Measurements from ENCODE around the gene STPG2.

Gene STPG2

DNA sequence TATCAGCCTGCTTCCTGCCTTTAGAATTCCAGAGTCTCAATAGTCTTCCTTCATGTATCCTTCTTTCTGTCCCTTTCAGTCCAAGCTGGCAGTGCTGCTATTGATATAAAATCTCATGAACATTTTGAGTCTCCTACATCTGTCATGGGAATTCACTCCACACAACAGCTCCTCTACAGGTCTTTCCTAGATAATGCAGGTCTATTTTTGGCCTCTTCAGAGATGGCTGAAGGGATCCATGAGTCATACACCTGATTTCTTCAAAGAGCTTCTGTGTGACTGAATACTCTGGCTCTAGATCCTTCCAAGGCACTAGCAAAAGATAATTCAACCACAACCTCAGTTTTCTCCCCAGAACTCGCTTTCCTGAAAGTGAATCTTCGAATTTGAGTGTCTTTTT lies 115.4 kb downstream of the STPG2 start:
- H3K36me3 Mint-ChIP-seq: peaks cover 3% of the 10 kb centered on the region
- no peaks in the 10 kb centered on the region for H3K27me3 Mint-ChIP-seq
- H3K9me3 Mint-ChIP-seq: peaks cover 5% of the 10 kb centered on the region
- no peak for ATAC-seq (ENCODE audit: low read depth)
- H3K4me1 Mint-ChIP-seq: peaks cover 4% of the 10 kb centered on the region
- DNase-seq (ENCODE audit: low spot score in 2 of 2): no peak
- no peak overlapping the region for H3K27ac Mint-ChIP-seq
- no peak overlapping the region for H3K4me3 Mint-ChIP-seq

GRCh38 chr4:98026362-98026761 lies 116.9 kb downstream of the STPG2 start:
- DNase-seq (ENCODE audit: low spot score in 2 of 2): no peak
- Mint-ChIP-seq H3K4me3 (no peak overlapping the region), H3K9me3 (peaks cover 4% of the 10 kb centered on the region), H3K4me1 (peaks cover 4% of the 10 kb centered on the region), H3K36me3 (peaks cover 3% of the 10 kb centered on the region), H3K27ac (no peak overlapping the region), H3K27me3 (no peaks in the 10 kb centered on the region)
- no peak for ATAC-seq (ENCODE audit: low read depth)

DNA sequence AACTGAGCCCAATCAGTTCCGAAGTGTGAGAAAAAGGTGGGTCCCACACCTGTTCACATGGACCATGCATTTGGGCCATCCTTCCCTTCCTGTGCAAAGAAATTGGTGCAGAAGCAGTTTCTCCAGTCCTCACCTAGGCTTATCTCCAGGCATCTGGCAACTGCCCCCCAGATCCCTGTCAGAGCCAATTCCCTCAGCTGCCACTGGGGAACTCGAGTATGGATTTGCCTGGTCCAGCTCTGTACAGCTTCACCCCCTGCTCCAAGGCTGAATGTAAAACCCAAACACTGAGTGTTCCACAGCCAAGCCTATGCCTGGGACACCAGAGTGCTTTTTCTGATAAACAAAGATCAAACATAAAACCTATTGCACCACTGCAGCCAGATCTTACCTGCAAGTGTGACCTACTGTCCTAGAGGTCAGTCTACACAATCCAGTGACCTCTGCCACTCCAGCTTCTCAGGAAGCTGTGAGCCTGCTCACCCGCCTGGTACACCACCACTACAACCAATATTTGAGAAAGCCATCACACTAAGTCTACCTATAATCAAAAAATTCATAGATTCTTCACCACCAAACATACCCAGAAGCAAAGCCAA lies 136.4 kb downstream of the STPG2 start:
- Mint-ChIP-seq H3K4me3 (no peak overlapping the region), H3K27ac (no peak overlapping the region), H3K4me1 (no peaks in the 10 kb centered on the region), H3K27me3 (no peaks in the 10 kb centered on the region), H3K9me3 (peaks cover 19% of the 10 kb centered on the region), H3K36me3 (peaks cover 4% of the 10 kb centered on the region)
- DNase-seq (ENCODE audit: low spot score in 2 of 2) (no peak), ATAC-seq (ENCODE audit: low read depth) (no peak)

- H3K36me3 Mint-ChIP-seq: peaks cover 4% of the 10 kb centered on the region
- no peaks in the 10 kb centered on the region for H3K4me1 Mint-ChIP-seq
- no peaks in the 10 kb centered on the region for H3K27me3 Mint-ChIP-seq
- peaks cover 13% of the 10 kb centered on the region for H3K9me3 Mint-ChIP-seq
- no peak overlapping the region for H3K27ac Mint-ChIP-seq
- DNase-seq (ENCODE audit: low spot score in 2 of 2) (no peak), ATAC-seq (ENCODE audit: low read depth) (no peak)
- H3K4me3 Mint-ChIP-seq: no peak overlapping the region
Observed at GRCh38 chr4:98006060-98006459, 137.2 kb downstream of the STPG2 start.

- no peak for DNase-seq (ENCODE audit: low spot score in 2 of 2)
- Mint-ChIP-seq H3K27ac (no peak overlapping the region), H3K27me3 (no peaks in the 10 kb centered on the region), H3K36me3 (no peaks in the 10 kb centered on the region), H3K4me3 (no peak overlapping the region), H3K9me3 (no peaks in the 10 kb centered on the region), H3K4me1 (no peaks in the 10 kb centered on the region)
- no peak for ATAC-seq (ENCODE audit: low read depth)
Observed at GRCh38 chr4:98000940-98001339, 142.3 kb downstream of the STPG2 start.

DNA sequence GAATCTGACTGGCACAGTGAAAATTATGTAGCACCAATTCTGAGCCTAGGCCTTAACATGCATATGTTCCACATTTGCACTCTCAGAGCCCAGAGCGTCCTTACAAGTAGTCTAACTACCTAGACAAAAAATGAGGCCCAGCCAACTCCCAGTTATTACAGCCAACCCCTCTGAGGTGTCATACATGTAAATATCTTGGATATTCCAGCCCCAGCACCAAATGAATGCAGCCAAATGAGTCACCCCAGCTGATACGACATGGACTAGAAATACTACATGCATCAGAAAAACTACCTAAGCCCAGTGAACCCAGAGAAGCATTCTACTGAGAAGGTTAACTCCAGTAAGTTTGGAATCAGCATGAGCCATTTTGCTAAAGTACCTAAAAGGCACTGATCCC lies 145.1 kb downstream of the STPG2 start:
- Mint-ChIP-seq H3K27ac (no peak overlapping the region), H3K9me3 (peaks cover 6% of the 10 kb centered on the region), H3K36me3 (no peaks in the 10 kb centered on the region), H3K27me3 (no peaks in the 10 kb centered on the region), H3K4me1 (no peaks in the 10 kb centered on the region), H3K4me3 (no peak overlapping the region)
- DNase-seq (ENCODE audit: low spot score in 2 of 2): no peak
- ATAC-seq (ENCODE audit: low read depth): no peak

DNA sequence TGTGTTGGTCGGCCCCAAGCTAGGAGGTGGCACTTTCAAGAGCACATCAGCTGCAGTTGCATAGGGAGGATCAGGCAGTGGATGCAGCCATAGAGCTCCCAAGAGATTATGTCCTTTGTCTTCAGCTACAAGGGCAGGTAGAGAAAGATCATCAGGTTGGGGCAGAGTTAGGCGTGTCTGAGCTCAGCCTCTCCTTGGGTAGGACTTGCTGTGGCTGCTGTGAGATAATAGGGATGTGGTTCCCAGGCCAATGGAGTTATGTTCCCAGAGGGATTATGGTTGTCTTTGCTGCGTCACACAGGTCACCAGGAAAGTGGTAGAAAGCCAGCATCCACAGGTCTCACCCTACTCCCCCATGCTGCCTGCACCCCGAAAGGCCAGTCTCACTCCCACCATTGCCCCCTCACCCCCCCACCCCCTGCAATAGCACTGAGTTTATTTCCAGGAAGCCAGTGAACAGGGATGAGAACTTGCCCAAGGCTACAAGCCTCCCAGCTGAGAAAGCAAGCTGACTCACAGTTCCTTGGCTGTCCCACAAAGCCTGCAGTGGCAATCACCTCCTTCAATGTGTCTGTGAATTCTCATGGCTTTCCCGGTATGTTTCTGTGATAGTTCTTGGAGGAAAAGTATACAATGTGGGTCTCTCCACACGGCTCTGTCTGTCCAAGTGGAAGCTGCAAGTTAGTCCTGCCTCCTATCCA lies 148.4 kb downstream of the STPG2 start:
- H3K36me3 Mint-ChIP-seq: no peaks in the 10 kb centered on the region
- H3K9me3 Mint-ChIP-seq: peaks cover 10% of the 10 kb centered on the region
- no peak for DNase-seq (ENCODE audit: low spot score in 2 of 2)

DNA sequence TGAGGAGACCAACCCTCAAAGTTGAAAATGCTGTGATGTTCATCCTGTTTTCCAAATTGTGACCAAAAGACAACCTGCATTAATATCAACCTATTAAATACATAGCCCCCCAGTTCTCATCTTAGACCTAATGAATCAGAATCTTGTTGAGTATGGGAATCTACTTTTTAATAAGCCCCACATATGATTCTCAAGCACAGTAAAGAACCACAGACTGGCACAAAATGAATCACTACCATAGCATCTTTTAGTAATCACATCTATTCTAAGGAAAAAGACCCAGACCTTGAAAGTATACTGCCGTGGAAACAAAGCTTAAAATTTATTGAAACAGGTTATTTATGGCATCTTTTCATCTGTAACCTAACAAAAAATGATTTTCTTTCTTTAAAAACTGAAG lies 152.9 kb downstream of the STPG2 start:
- Mint-ChIP-seq H3K4me1 (no peaks in the 10 kb centered on the region), H3K36me3 (no peaks in the 10 kb centered on the region), H3K27ac (no peak overlapping the region), H3K27me3 (peaks cover 1% of the 10 kb centered on the region), H3K4me3 (no peak overlapping the region), H3K9me3 (peaks cover 9% of the 10 kb centered on the region)
- ATAC-seq (ENCODE audit: low read depth) (no peak), DNase-seq (ENCODE audit: low spot score in 2 of 2) (no peak)

More for the DNA sequence above, 148.4 kb downstream of the STPG2 start:
- Mint-ChIP-seq H3K4me3 (no peak overlapping the region), H3K27me3 (no peaks in the 10 kb centered on the region), H3K27ac (no peak overlapping the region), H3K4me1 (no peaks in the 10 kb centered on the region)
- no peak for ATAC-seq (ENCODE audit: low read depth)

DNA sequence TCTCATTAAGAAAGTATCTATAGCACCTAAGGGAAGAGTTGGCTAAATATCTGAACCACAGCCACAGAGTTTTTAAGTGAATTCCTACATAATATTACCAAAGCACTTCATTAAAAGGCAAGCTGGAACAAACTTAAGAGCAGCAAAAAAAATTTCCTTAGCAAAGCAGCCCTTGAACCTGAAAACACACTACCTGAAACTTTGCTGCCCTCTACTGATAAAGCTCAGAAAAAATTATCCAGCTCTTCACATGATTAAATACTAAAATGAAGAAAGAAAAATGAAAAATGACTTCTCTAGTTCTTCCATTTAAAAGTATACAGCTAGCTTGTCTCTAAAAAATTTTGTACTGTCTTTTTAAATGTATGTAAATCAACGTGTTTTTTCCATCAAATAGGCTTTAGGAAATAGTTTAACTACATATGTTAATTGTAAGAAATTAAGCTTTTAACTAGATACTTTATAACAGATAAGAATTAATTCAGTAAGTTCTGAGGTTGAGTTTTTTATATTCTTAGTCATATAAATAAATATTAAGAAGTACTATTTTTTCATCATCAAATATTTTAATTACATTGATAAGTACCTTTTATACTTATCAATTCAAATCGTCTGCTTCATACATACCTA lies 156.1 kb downstream of the STPG2 start:
- H3K9me3 Mint-ChIP-seq: peaks cover 4% of the 10 kb centered on the region
- no peak for DNase-seq (ENCODE audit: low spot score in 2 of 2)
- no peak overlapping the region for H3K27ac Mint-ChIP-seq
- H3K4me1 Mint-ChIP-seq: no peaks in the 10 kb centered on the region
- no peak overlapping the region for H3K4me3 Mint-ChIP-seq
- H3K27me3 Mint-ChIP-seq: peaks cover 1% of the 10 kb centered on the region
- no peaks in the 10 kb centered on the region for H3K36me3 Mint-ChIP-seq
- no peak for ATAC-seq (ENCODE audit: low read depth)

- Mint-ChIP-seq H3K4me1 (no peaks in the 10 kb centered on the region), H3K4me3 (no peak overlapping the region), H3K9me3 (no peaks in the 10 kb centered on the region), H3K27ac (no peak overlapping the region), H3K36me3 (no peaks in the 10 kb centered on the region), H3K27me3 (peaks cover 1% of the 10 kb centered on the region)
- ATAC-seq (ENCODE audit: low read depth) (no peak), DNase-seq (ENCODE audit: low spot score in 2 of 2) (no peak)
Observed at GRCh38 chr4:97984545-97985131, 158.6 kb downstream of the STPG2 start.

DNA sequence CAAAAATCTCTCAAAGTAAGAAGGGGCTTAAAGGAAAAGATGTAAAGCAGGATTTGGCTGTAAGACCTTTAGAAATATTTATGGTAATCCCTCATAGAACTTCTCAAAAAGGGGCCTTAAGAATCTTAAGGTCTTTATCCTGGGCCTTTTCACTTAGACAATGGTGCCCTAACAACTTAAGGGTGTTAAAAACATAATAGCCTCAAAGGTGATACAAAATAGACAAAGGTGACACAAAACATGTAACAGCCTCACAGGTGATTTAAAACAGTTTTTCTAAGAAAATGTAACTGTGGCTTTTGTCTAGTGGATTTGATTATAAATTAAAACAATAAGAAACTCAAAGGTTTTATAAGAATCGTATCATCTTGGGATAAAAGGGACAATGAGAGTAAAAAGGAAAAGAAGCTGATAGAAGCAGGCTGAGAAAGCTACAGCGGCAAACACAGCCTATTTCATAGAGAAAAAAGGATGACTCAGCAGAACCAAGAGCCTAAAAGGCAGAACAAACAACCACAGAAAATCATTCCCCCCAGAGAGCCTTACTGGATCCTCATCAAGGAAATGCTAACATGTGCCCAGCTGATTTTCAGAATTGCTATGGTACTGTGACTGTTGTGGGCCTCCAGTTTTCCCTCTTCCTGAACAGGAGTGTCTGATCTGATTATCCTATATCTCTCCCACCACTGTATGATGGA lies 164.3 kb downstream of the STPG2 start:
- H3K36me3 Mint-ChIP-seq: no peaks in the 10 kb centered on the region
- H3K27ac Mint-ChIP-seq: no peak overlapping the region
- no peaks in the 10 kb centered on the region for H3K27me3 Mint-ChIP-seq
- ATAC-seq (ENCODE audit: low read depth) (no peak), DNase-seq (ENCODE audit: low spot score in 2 of 2) (no peak)
- H3K9me3 Mint-ChIP-seq: peaks cover 3% of the 10 kb centered on the region
- H3K4me3 Mint-ChIP-seq: no peak overlapping the region
- H3K4me1 Mint-ChIP-seq: no peaks in the 10 kb centered on the region

- no peak for ATAC-seq (ENCODE audit: low read depth)
Observed at GRCh38 chr4:97953171-97953941, 189.9 kb downstream of the STPG2 start.

GRCh38 chr4:97952763-97953162 lies 190.5 kb downstream of the STPG2 start:
- DNase-seq (ENCODE audit: low spot score in 2 of 2): no peak
- Mint-ChIP-seq H3K4me1 (no peaks in the 10 kb centered on the region), H3K9me3 (no peaks in the 10 kb centered on the region), H3K27ac (no peak overlapping the region), H3K4me3 (no peak overlapping the region), H3K36me3 (peaks cover 2% of the 10 kb centered on the region), H3K27me3 (no peaks in the 10 kb centered on the region)
- no peak for ATAC-seq (ENCODE audit: low read depth)

More at GRCh38 chr4:97953171-97953941, 189.9 kb downstream of the STPG2 start:
- no peak for DNase-seq (ENCODE audit: low spot score in 2 of 2)
- H3K9me3 Mint-ChIP-seq: no peaks in the 10 kb centered on the region
- no peaks in the 10 kb centered on the region for H3K27me3 Mint-ChIP-seq
- H3K36me3 Mint-ChIP-seq: peaks cover 2% of the 10 kb centered on the region
- no peak overlapping the region for H3K4me3 Mint-ChIP-seq
- no peak overlapping the region for H3K27ac Mint-ChIP-seq
- H3K4me1 Mint-ChIP-seq: no peaks in the 10 kb centered on the region

Data from memory B cell (primary cell).